Astrocyte (in vitro differentiated cells and primary cell): ENCODE results near the gene ZNF846.

Experiments
- CTCF ChIP-seq: IDR thresholded peaks from 2 replicates; pipeline ENCODE4 v1.5.1; 2011; ENCODE audit warnings: low read depth, mild to moderate bottlenecking, inconsistent platforms, low read length, moderate library complexity; ENCODE audit not compliant: insufficient read depth
- EZH2 ChIP-seq: IDR thresholded peaks from 2 replicates; pipeline ENCODE4 v1.6.1; 2012; ENCODE audit warnings: mild to moderate bottlenecking, low read length, inconsistent platforms; ENCODE audit not compliant: insufficient read depth

DNA sequence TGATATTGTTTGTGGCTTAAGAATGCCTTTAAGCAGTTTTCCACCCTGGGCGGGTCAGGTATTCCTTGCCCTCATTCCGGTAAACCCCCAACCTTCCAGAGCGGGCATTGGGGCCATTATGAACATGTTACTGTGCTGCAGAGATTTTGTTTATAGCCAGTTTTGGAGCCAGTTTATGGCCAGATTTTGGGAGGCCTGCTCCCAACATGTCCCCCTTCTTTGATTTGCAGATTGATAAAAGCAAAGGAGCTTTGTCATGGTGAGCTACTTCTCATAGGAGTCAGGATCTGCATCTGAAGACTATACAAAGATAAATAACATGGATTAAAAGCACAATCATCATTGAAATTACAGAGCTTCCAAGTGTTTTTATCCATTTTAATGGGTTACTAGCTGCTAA is 56.7 kb downstream of the ZNF846 start:
- TF ChIP-seq CTCF, result no peak
- TF ChIP-seq EZH2, result no peak
